HG03039 (cell line): Measurements from ENCODE around the gene AUNIP.

Experiments
- ATAC-seq: cut with Tn5 transposase; IDR thresholded peaks from one replicate; pipeline ENCODE4 v1.9.1; 2021; ENCODE audit warnings: mild to moderate bottlenecking, moderate library complexity; ENCODE audit not compliant: unreplicated experiment

Gene AUNIP

DNA sequence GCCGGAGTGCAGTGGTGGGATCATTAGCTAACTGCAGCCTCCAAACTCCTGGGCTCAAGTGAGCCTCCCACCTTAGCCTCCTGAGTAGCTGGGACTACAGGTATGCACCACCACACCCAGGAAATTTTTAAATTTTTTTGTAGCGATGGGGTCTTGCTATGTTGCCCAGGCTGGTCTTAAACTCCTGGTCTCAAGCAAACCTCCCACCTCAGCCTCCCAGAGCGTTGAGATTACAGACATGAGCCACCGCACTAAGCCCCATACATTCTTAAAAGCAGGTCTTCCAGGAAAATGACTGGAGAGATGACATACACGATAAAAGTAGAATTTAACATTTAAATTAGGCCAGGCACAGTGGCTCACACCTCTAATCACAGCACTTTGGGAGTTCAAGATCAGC lies 26.1 kb downstream of the AUNIP start:
- no peak for ATAC-seq

DNA sequence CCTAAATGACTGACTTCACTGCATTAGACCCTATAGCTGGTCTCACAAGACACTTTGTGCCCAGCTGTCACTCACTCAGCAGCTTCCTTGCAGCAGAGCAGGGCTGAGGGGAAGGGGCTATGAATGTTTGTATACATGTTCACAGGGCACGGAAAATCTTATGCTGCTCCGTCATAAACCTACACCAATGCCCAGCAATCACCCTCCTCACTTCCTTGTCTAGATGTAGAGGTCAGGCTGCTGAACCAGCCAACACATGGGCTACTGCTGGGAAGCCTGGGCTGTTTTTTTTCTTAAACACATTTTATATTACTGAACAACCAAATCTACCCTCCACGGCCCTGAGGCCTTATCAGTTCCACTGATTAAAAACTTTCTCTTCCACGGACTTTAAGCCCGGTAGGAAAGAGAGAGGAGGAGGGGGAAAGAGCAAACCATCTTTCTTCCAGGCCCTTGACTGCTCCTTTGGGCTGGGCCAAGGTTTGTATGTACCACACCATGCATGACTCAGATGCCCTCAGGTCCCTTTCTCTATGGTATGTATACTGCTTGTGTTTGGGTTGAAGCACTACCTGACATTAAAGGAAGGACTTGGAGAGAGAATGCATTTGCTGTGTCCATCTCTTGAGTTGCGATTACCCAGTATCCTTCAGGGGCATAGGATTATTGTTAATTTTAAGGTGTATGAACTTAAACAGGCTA lies 26.8 kb downstream of the AUNIP start:
- no peak for ATAC-seq

DNA sequence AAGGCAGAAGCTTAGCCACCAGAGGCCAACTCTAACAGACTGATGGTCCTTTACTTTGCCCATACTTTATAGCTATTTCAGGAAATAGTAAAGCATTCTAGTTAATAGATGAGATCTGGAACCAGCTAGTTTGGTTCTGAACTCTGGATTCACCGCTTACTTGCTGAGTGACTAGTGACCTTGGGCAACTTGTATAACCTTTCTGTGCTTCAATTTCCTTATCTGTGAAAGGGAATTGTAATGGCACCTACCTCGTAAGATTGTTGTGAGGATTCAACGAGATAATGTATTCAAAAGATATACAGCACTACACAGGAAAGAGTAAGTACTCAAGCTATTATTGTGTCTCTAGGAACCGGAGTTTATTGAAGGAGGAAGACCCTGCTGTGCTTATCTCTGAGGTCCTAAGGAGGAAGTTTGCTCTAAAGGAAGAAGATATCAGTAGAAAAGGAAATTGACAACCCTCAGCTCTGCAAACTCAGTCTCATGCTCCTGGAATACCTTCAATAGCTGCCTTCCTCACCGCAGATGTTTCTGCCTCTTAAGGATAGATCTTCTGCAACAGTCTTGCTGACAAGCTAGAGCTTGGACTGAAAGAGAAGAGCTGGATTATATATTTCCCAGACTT lies 27.6 kb downstream of the AUNIP start:
- ATAC-seq: no peak

DNA sequence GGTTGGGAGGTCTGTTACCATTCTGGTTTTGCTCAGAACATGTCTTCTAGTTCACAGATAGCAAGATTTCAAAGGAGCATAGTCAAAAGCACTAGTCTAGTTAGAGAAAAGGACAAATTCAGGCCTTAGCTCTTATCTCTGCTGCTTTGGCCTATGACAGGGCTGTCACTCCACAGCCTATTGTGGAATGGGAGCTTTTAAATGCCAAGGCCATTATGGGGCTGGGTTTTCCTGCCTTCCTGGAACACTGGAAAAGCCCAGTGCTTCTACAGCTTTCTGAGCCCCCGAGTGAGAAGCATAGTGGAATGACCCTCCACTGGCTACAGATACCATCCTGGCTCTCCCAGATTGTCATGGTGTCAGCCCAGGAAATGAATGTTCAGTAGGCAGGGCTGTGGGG lies 30.2 kb downstream of the AUNIP start:
- ATAC-seq: no peak

DNA sequence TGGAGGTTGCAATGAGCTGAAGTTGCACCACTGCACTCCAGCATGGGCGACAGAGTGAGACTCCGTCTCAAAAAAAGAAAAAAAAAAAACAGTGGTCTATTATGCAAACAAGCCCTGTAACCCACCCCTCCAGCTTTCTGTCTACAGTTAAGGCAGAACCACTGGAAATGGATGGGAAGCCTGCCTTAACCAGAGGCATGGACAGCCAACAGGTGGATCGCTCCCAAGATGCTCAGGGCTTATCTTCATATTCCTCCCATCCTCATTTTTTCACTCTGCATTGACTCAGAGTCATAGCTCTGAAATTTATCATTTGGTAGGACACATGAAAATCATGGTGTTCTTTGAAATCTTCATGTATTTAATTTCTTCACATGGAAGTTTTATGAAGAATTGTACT lies 30.8 kb downstream of the AUNIP start:
- no peak for ATAC-seq

DNA sequence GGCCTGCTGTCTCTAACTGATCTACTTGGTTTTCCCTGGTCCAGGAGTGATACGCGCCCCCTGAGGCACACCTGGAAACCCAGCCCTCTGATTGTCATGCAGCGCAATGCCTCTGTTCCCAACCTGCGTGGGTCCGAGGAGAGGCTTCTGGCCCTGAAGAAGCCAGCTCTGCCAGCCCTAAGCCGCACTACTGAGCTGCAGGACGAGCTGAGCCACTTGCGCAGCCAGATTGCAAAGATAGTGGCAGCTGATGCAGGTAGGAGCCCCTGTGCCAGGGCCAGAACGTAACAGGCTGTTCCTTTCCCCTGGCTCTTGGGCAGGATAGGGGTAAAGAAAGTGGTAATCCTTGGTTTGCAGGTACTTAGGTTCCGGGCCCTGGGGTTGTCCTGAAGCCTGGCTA lies 32.7 kb downstream of the AUNIP start:
- no peak for ATAC-seq

DNA sequence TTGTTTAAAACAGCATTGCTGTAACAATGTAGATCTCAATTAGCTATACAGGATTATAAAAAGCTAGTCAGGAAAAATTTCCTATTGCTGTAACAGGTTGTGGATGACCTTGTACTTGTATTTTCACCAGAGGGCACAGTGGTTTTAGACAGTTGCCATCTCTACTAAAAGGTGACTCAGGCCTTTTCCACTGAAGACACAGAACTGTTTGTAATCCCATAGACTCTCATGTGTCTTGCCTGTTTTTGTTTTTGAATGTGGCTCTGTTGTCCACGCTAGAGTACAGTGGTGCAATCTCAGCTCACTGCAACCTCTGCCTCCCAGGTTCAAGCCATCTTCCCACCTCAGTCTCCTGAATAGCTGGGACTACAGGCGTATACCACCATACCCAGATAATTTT lies 33.7 kb downstream of the AUNIP start:
- ATAC-seq: no peak

DNA sequence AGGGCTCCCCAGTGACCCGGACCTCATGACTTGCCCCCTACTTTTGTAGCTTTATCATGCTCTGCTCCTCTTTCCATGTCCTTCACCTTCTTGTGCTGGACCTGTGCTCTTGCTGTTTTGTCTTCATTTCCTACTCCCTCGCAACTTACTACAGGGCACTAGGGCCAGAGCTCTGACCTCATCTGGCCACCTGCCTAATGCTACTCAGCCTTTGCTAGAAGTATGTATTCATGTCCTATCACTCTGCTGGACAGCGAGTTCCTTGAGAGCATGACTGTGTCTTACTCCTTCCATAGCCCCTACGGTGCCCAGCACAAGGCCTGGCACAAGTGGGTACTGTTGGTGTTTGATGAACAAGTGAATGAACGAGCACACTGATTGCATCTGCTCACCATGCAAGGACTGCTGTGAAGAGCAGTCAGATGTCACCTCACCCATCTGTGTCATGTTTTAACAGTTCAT lies 37.6 kb downstream of the AUNIP start:
- ATAC-seq: no peak

DNA sequence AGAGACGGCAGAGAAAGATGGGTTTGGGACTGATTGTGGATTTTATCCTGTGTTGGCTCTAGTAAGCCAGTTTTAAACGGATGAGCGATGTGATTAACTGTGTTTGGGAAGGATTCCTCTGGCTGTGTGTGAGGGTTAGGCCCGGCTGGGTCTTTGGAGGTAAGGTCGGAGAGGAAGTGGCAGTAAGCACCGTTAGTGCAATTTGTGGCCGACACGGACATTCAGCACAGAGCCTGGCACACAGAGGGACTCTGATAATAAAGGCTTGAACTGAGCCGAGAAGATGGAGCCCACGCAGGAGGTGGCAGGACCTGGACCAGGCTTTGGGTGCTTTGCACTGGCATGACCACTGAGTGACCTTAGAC lies 38.2 kb downstream of the AUNIP start:
- ATAC-seq: no peak

DNA sequence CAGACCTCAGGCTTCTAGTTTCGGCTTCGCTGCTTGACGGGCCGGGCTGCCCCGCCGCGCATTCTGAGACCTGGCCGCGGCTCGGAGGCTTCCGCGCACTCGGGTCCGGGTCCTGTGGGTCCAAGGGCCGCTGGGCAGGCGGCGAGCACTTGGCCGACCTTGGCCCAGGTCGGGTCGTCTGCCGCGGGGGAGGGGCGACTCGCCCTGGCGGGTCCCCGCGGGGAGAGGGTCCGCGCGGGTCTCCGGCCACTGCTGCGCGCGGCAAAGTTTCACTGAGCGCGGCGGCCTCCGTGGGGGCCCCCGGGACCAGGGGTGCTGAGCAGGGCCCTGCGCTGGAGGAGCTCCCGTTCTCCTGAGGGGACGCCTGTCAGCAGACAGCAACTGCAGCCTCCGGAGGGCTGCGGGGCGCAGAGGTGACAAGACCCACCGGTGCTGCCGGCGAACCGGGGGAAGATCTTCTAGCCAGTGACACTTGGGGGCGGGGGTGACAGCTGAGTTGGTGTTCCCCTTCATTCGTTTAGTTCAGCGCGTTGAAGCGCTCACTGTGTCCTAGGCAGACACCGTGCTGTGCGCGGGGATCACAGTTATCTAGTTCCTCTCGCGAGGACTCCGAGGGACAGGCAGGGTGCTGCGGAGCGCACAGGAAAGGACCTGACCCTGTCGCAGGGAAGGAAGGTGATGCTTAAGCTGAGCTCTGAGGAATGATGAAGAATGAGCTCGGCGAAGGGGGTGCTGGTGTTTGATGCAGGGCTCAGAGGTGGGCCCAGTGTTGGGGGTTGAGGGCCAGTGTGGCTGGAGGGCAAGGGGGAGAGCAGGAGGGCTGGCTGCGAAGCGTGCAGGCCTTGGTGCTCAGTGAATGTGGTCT lies 38.8 kb downstream of the AUNIP start:
- ATAC-seq: peak; percentile 22

DNA sequence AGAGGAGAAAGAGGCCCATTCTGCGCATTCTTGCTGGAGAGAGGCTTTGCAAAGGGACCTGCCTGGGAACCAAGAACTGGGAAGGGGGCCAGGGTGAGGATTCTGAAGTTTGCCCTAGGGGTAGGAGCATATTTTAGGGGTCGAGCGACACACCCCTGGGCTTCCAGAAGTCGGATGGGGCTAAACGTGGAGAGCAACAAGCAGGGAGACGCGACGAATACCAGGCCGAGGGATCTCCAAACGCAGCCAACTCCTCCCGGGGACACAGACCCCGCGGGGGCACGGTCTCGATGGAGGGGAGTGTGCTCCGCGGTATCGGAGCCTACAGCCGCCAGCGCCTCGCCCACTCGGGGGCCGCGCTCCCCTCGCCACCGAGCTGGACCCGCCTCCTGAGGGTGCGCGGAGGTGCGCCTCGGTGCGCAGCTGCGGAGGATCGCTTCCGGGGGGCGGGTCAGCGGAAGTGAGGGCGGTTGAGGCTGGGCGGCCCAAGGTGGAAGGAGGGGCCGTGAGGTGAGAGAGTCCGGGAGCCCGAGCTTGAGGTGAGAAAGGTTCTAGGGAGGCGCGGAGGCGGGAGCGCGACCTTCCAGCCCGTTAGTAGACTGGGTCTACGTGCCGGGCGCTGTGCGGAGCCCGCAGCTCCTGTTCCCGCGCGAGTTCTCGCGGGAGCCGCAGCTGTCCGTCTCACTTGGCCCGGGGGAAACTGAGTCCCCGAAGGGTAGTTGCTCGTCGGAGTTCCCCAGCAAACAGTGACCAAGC lies 39.6 kb downstream of the AUNIP start, which contains the start of gene MTFR1L:
Gene MTFR1L (plus strand): TSS at position 464 of the 756 bp plus-strand sequence. CDS start 3,151 bp downstream, outside the sequence.
- ATAC-seq: peak; percentile 77

DNA sequence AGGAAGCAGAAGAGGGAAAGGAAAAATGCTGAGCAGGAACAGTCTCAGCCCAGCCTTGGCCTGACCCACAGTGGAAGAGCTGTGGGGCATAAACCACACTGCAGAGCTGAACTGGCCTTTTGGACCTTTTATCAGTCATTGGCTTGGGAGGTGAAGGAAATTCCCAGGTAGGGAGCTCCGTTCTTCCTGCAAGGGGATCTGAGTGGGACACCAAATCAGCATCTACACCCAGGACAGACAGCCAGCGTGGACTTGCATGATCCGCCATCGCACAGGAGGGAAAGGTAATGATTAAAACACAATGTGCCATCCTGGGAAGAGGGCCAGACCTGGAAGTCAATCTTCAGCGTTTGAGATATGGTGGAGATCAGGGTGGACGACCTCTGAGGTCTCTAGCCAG lies 40.7 kb downstream of the AUNIP start:
- no peak for ATAC-seq

DNA sequence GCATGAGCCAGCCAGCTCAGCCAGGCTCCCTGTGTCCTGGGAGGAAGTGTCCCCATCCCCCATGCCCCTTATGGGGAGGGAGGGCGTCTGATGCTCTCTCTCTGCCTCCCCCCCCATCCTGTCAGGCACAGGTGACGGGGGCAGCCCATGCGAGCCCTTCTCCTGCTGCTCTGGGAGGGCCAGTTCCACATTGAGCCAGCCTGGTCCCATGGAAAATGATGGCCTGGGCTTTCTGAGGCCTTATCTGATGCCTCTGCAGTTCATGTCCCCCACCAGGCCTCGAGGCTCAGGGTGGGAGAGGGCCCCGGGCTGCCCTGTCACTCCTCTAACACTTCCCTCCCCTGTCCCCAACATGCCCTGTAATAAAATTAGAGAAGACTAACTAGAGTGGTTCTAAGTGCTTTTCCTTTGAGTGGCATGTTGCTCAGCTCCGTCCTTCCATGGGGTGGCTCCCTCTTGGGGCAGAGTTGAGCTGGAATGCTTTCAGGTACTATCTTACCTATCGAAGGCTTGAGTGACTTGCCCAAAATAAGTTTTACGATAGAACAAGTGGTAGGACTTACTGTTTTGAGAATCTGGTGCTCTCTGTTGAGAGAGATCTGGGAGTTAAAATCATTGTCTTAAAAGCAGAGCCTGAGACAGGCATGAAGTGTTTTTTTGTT lies 41.3 kb downstream of the AUNIP start:
- no peak for ATAC-seq

DNA sequence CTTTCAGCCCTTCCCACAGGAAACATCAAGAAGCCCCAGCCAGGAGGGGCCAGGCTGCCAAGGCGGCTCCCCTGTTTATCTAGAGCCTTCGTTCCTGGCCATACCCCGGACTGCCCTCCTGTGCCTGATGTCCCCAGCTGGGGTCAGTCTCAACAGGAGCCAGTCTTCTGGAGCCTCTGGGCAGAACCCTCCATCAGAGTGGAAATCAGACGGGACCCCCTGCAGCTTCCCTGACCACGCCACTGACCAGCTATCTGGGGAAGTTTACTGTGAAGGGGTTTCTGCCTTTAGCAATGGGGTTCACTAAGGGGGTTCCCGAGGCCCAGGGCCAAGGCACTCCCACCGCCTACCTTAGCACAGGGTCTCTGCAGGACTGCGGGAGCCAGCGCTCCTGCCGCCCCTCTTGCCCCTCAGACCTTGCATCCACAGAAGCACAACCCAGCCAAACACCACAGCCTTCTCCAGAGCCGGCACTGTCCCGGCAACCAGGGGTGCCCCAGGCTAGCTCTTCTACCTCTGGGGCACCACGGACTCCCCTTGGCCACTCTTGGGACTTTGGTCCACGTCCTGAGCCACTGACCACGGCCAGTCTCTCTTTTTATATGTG lies 43.0 kb downstream of the AUNIP start:
- no peak for ATAC-seq

DNA sequence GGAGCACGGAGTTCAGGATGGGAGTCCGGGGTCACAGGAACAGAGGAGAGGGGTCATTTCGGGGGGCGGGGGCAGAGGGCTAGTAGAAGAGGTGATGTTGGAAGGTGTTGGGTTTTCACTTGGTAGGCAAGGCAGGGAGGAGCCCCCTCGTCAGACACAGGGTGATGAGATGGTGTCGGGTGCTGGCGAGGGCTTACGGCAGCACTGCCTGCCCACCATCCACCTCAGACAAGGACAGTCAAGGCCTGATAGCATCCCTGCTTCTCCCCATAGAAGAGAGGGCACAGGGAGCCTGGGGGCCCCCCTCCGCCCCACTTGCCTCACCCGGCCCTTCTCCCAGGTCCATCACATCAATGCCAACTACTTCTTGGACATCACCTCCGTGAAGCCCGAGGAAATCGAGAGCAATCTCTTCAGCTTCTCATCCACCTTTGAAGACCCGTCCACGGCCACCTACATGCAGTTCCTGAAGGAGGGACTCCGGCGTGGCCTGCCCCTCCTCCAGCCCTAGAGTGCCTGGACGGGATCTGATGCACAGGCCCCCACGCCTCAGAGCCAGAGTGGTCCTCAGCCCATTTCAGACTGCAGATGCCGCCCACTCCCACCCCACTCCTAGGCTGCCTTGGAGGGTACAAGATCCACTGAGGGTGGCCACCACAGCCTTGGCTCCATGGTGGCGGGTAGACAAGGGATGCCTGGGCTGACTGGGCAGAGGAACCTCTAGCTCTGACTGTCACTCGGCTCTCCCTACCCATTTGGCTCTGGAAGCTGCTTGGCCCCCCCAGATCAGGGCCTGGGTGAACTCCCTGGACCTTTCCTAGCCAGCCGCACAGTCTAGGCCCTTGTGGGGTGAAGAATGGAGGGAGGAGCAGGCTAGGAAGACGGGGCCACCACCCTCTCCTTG lies 43.8 kb downstream of the AUNIP start:
- ATAC-seq: no peak

DNA sequence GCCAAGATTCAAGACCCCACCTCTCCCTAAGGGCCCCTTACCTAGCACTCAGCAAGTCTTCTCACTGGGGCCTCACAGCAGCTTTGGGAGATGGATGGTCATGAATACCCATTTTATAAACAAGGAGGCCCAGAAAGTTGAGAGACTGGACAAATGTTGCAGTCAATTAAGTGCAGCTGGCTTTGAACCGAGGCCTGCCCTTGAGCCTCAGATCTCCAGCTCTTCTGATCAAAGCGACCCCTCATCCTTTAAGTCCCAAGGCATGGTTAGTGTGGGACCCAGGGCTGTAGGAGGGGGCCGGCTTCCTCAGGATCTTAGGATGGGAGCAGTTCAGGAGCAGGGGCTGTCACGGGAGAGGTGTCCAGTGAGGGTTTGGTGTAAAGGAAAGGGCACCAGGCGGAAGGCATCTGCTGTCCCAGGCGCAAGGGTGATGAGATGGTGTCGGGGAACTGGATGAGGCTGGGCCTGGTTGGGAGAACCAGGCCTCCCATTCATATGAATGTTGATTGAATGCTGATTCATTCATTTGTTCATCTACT lies 44.6 kb downstream of the AUNIP start:
- ATAC-seq: no peak

DNA sequence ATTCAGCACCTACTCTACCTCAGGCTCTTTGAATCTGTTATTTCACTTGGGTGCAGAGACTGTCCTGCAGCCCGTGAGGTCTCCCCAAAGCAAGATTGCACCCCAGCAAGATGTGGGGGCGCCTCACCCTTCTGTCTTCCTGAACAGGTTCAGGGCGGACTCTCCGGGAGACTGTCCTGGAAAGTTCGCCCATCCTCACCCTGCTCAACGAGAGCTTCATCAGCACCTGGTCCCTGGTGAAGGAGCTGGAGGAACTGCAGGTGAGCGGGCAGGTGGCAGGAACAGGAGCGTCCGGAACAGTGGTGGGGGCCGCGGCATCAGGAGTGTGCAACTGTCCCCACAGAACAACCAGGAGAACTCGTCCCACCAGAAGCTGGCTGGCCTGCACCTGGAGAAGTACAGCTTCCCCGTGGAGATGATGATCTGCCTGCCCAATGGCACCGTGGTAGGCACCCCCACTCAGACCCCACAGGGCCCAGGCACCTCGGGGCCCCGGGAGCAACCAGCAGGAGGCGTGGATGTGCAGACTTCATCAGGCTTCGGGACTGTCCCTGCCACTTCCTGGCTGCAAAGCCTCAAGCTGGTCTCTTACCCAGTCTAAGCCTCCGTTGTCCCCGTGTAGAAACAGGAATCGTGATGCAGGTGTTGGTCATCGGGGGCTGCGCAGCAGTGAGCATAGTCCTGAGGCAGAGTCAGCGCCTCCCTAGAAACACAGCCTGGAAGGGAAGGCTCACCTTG lies 45.4 kb downstream of the AUNIP start:
- ATAC-seq: no peak

DNA sequence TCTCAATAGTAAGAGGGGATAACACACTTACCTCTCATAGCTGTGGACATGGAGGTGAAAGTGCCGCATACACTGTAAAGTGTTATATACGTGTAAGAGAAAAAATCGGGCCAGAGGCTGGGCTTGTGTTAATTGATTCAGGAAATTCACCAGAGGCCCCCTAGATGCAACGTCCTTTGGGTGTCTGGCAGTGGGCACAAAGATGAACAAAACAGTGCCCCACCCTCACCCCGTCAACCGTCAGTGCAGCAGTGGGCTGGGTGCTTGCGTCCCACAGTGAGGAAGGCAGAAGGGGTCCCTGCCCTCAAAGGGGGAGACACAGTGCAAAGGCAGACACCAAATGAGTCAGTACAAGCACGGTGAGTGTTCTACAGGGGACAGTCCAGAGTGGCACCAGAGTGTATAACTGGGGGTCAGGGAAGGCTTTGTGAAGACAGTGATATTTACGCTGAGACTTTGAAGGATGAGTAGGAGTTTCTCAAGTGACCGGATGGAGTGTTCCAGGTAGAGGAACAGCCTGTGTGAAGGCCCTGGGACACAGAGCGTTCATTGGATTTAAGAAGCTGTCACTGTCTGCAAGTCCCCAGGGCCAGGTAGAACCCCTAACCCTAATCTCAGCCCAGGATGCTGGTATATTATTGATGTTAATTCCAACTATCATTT lies 46.1 kb downstream of the AUNIP start:
- no peak for ATAC-seq
